C4-2B (cell line): ENCODE measurements around the gene C1orf50.

Experiments
- H3K27ac ChIP-seq: fragments of 450-650 bp; 2 replicates; pipeline ENCODE4 v1.5.1; 2017
- CTCF ChIP-seq: fragments of 450-650 bp; conservative IDR thresholded peaks from 2 replicates; pipeline ENCODE4 v1.5.1; 2017; ENCODE audit warnings: mild to moderate bottlenecking
- ZFX ChIP-seq: fragments of 450-650 bp; IDR thresholded peaks from 2 replicates; pipeline ENCODE4 v1.6.1; 2017

The C1orf50 gene

DNA sequence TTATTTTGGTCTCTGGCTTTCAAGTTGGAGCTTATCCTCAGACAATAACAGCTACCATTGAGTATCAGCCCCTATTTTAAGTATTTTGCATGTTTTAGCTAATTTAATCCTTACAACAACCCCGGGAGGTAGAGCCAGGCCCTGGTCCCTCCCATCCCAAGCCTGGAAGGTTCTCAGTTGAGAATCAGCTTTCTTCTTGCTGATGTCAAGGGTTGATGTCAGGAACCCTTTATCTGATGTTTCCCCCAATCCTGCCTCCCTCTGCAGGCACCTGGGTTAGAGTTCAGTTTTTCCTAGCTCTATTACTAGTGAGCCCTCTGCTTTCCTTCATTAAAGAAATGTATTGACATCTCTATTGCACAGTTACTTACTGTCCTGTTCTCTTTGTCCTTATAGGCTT lies 53.8 kb downstream of the C1orf50 start:
- TF ChIP-seq CTCF (no peak), ZFX (no peak)
- no peak overlapping the region for H3K27ac ChIP-seq

- H3K27ac ChIP-seq = no peak overlapping the region
- TF ChIP-seq ZFX (no peak), CTCF (no peak)
These were observed 54.6 kb downstream of the C1orf50 start for GRCh38 chr1:42821690-42822089.

DNA sequence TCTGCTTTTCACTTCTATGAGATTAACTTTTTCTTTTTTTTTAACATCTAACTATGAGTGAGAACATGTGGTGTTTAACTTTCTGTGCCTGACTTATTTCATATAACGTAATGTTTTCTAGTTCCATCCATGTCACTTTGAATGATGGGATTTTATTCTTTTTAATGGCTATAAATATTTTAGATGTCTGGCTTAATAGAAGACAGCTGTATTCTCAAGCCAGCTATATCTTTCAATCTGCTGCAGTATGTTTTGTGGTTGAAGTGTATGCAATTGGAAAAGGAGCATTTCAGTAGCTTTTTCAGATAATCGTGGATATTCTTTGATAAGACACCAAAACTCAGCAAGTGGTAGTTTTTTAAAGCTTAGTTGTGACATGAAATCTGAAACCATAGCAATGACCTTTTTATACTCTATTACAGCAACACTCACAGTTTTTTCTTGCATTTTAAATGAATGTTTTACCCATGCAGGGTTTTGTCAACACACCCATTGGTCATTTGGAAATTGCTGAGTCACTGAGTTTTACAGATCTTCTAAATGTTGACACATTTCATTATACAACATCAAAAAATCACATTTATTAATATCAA lies 55.8 kb downstream of the C1orf50 start:
- TF ChIP-seq CTCF (no peak), ZFX (no peak)
- H3K27ac ChIP-seq = no peak overlapping the region

- TF ChIP-seq CTCF (no peak), ZFX (no peak)
- H3K27ac ChIP-seq = no peak overlapping the region
These were observed 57.5 kb downstream of the C1orf50 start for GRCh38 chr1:42824481-42825035.

- TF ChIP-seq CTCF = no peak
- no peak for TF ChIP-seq ZFX
- H3K27ac ChIP-seq = no peak overlapping the region
These were observed 58.2 kb downstream of the C1orf50 start for GRCh38 chr1:42825036-42825851.
